Trophoblast cell (in vitro differentiated cells and primary cell): ENCODE data around the gene LMTK2.
A peak's percentile ranks its signal among the peaks of the same experiment; 100 is the strongest.

ENCODE experiments used
- DNase-seq, 2 donors: peaks; one replicate each; pipeline ENCODE4 v3.0.0-alpha.2; 2016
- H2AFZ ChIP-seq: 2 replicates; pipeline ENCODE4 v1.6.1; 2013; ENCODE audit warnings: low read length, moderate library complexity, mild to moderate bottlenecking; ENCODE audit not compliant: insufficient read depth, poor library complexity
- H2AK5ac ChIP-seq: 2 replicates; pipeline ENCODE4 v1.6.1; 2013; ENCODE audit warnings: mild to moderate bottlenecking, low read length
- H2BK120ac ChIP-seq: 2 replicates; pipeline ENCODE4 v1.6.1; 2013; ENCODE audit warnings: low read length, mild to moderate bottlenecking, moderate library complexity; ENCODE audit not compliant: insufficient read depth, poor library complexity
- H2BK12ac ChIP-seq: 2 replicates; pipeline ENCODE4 v1.6.1; 2013; ENCODE audit warnings: mild to moderate bottlenecking, low read length, moderate library complexity
- H2BK5ac ChIP-seq: 2 replicates; pipeline ENCODE4 v1.6.1; 2013; ENCODE audit warnings: low read length, low read depth, moderate library complexity, mild to moderate bottlenecking; ENCODE audit not compliant: poor library complexity
- H3K14ac ChIP-seq: 2 replicates; pipeline ENCODE4 v1.6.1; 2013; ENCODE audit warnings: mild to moderate bottlenecking, low read length
- H3K18ac ChIP-seq: 2 replicates; pipeline ENCODE4 v1.6.1; 2013; ENCODE audit warnings: mild to moderate bottlenecking, low read length
- H3K23ac ChIP-seq: 2 replicates; pipeline ENCODE4 v1.6.1; 2013; ENCODE audit warnings: low read length
- H3K27ac ChIP-seq: 2 replicates; pipeline ENCODE4 v1.5.1; 2013; ENCODE audit warnings: low read depth, mild to moderate bottlenecking, inconsistent platforms, low read length, moderate library complexity
- H3K27me3 ChIP-seq: 2 replicates; pipeline ENCODE4 v1.6.1; 2013; ENCODE audit warnings: inconsistent platforms, mild to moderate bottlenecking, low read length, moderate library complexity; ENCODE audit not compliant: insufficient read depth
- H3K36me3 ChIP-seq, 2 experiments: 1 replicate in 1 of 2; 2 replicates in 1 of 2; pipeline ENCODE4 v1.6.1; 2013; ENCODE audit warnings: low read length in 2 of 2, mild to moderate bottlenecking in 2 of 2, moderate library complexity in 1 of 2; ENCODE audit not compliant: insufficient read depth in 2 of 2, control insufficient read depth in 1 of 2
- H3K4ac ChIP-seq: 2 replicates; pipeline ENCODE4 v1.6.1; 2013; ENCODE audit warnings: low read depth, mild to moderate bottlenecking, low read length, moderate library complexity
- H3K4me1 ChIP-seq, 2 experiments: 1 replicate in 1 of 2; 2 replicates in 1 of 2; pipeline ENCODE4 v1.6.1; 2013; ENCODE audit warnings: low read length in 2 of 2, mild to moderate bottlenecking in 2 of 2, moderate library complexity in 1 of 2; ENCODE audit not compliant: insufficient read depth in 2 of 2, control insufficient read depth in 1 of 2
- H3K4me2 ChIP-seq: 2 replicates; pipeline ENCODE4 v1.6.1; 2013; ENCODE audit warnings: inconsistent platforms, mild to moderate bottlenecking, low read length, moderate library complexity
- H3K4me3 ChIP-seq: 2 replicates; pipeline ENCODE4 v1.5.1; 2013; ENCODE audit warnings: mild to moderate bottlenecking, low read depth, low read length, inconsistent platforms
- H3K79me1 ChIP-seq: one replicate; pipeline ENCODE4 v1.6.1; 2013; ENCODE audit warnings: low read length
- H3K79me2 ChIP-seq: 2 replicates; pipeline ENCODE4 v1.6.1; 2013; ENCODE audit warnings: low read length, mild to moderate bottlenecking; ENCODE audit not compliant: control insufficient read depth, insufficient read depth, poor library complexity
- H3K9ac ChIP-seq: 2 replicates; pipeline ENCODE4 v1.6.1; 2013; ENCODE audit warnings: mild to moderate bottlenecking, low read length
- H3K9me3 ChIP-seq: 2 replicates; pipeline ENCODE4 v1.6.1; 2013; ENCODE audit warnings: low read depth, mild to moderate bottlenecking, control low read depth, inconsistent platforms, low read length; ENCODE audit not compliant: insufficient read depth
- H4K12ac ChIP-seq: 2 replicates; pipeline ENCODE4 v1.6.1; 2013; ENCODE audit warnings: low read depth, mild to moderate bottlenecking, low read length, moderate library complexity
- H4K8ac ChIP-seq: 2 replicates; pipeline ENCODE4 v1.6.1; 2013; ENCODE audit warnings: low read depth, mild to moderate bottlenecking, low read length, moderate library complexity
- H4K91ac ChIP-seq: one replicate; pipeline ENCODE4 v1.6.1; 2013; ENCODE audit warnings: low read depth, mild to moderate bottlenecking, low read length, moderate library complexity
- WGBS: extraction: QIAGEN DNeasy Blood & Tissue Kit; methylation state at CpG from one replicate; pipeline ENCODE4 v1.1.7; 2013; ENCODE audit warnings: missing lambda C conversion rate; ENCODE audit not compliant: insufficient read length, insufficient coverage; ENCODE audit errors: extremely low coverage; 5-methylcytosine and 5-hydroxymethylcytosine counted together

Gene LMTK2

DNA sequence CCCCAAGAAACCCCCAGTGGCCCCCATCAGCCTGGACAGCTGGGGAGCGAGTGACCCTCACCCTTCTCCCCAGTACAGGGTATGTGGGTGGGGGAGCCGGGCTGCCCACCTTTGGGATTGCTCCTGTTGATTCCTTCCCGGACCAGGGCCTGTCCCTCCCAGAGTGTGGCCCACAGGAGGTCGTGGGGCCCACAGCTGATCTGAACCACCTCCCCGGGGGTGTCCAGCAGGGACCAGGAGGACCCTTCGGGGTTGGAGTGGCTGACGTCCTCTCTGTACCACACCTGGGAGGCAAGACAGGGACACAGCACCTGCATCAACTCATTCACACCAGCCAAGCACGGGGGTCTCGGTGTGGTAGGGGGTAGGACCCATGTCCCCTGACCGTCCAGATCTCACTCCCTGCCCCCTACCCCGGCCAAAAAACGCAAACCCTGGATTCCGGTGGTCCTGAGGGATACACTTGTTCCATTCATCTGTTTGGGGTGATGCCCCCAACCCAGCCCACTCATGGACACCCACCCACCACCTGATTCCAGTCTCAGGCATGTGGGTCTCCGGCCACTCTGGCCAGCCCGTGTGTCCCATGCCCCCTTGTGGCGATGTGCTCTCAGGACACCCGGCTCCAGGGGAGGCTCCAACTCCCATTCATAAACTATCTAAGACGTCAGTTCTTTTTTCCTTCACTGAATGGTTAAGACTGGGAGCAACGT, 134.5 kb downstream of the LMTK2 start:
- Histone ChIP-seq H2BK5ac (no peak overlapping the region), H4K12ac (no peak overlapping the region), H2BK12ac (no peak overlapping the region), H3K79me2 (no peaks in the 10 kb centered on the region), H3K27me3 (no peaks in the 10 kb centered on the region), H3K23ac (no peak overlapping the region), H3K36me3 (peaks cover 10 to 13% of the 10 kb centered on the region in 2 experiments), H3K4me2 (no peak overlapping the region), H3K9me3 (peaks cover 4% of the 10 kb centered on the region), H4K8ac (no peak overlapping the region), H3K79me1 (no peaks in the 10 kb centered on the region), H2AFZ (no peak overlapping the region), H3K14ac (no peak overlapping the region), H3K9ac (no peak overlapping the region), H3K4me3 (no peak overlapping the region), H3K18ac (no peak overlapping the region), H2AK5ac (no peak overlapping the region), H3K4me1 (peaks cover 0 to 2% of the 10 kb centered on the region in 2 experiments), H2BK120ac (no peak overlapping the region), H3K27ac (no peak overlapping the region), H4K91ac (no peak overlapping the region), H3K4ac (no peak overlapping the region)
- WGBS = no CpG with 5 or more reads among the region's 19 CpGs
- peak; percentile 40 to 85 for DNase-seq

DNA sequence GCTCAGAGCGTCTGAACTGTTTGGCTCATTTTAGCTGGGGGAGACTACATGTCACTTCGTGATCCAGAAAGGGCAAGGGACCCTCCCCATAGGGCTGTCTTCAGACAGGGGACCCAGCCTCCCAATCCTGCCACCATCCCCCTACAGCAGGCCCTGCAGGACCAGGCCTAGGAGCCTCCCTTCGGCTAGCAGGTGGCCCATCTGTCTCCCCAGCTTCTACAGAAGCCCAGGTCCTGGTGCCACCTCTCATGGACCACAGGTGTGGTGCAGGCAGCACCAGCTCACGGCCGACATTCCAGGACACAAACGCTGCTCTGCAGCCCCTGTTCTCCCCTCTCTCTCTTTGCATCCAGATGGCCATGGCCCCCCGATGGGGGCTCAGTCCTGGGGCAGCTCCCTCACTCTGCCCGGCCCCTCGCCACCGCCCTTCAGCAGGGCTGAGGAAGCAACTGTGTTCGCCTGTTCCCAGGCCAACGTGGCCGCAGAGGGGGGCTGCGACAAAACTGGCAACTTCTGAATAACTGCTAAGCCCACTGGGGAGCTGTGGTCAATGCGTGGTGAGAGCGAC, 135.1 kb downstream of the LMTK2 start:
- Histone ChIP-seq H3K9me3 (peaks cover 4% of the 10 kb centered on the region), H3K14ac (no peak overlapping the region), H3K9ac (no peak overlapping the region), H3K79me1 (no peaks in the 10 kb centered on the region), H4K12ac (no peak overlapping the region), H4K91ac (no peak overlapping the region), H2AFZ (no peak overlapping the region), H3K4me3 (no peak overlapping the region), H3K36me3 (peaks cover 10 to 13% of the 10 kb centered on the region in 2 experiments), H3K18ac (no peak overlapping the region), H3K4me2 (no peak overlapping the region), H3K27ac (no peak overlapping the region), H3K4ac (no peak overlapping the region), H2BK12ac (no peak overlapping the region), H3K79me2 (no peaks in the 10 kb centered on the region), H2BK120ac (no peak overlapping the region), H3K23ac (no peak overlapping the region), H3K27me3 (no peaks in the 10 kb centered on the region), H2AK5ac (no peak overlapping the region), H4K8ac (no peak overlapping the region), H2BK5ac (no peak overlapping the region), H3K4me1 (peaks cover 0 to 2% of the 10 kb centered on the region in 2 experiments)
- no CpG with 5 or more reads among the region's 16 CpGs for WGBS
- DNase-seq = no peak

DNA sequence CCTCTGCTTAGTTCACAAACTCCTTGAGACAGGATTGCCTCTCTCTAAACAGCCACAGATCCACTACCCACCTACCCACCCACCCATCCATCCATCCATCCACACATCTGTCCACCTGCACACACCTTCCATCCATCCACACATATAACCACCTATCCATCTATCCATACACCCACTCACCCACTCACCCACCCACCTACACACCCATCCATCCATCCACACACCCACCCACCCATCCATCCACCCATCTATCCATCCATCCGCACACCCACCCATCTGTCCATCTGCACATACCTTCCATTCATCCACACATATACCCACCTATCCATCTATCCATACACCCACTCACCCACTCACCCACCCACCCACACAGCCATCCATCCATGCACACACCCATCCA, 135.7 kb downstream of the LMTK2 start:
- no peak overlapping the region for H3K23ac ChIP-seq
- no peak overlapping the region for H3K4ac ChIP-seq
- no peak overlapping the region for H3K14ac ChIP-seq
- no peak overlapping the region for H4K12ac ChIP-seq
- no peaks in the 10 kb centered on the region for H3K79me2 ChIP-seq
- no peak overlapping the region for H2BK12ac ChIP-seq
- H3K9me3 ChIP-seq = peaks cover 4% of the 10 kb centered on the region
- no peaks in the 10 kb centered on the region for H3K27me3 ChIP-seq
- no peak overlapping the region for H4K91ac ChIP-seq
- H3K4me2 ChIP-seq = no peak overlapping the region
- H3K36me3 ChIP-seq = peaks cover 10 to 13% of the 10 kb centered on the region in 2 experiments
- no peaks in the 10 kb centered on the region for H3K79me1 ChIP-seq
- H3K4me3 ChIP-seq = no peak overlapping the region
- H2AK5ac ChIP-seq = no peak overlapping the region
- no peak overlapping the region for H3K18ac ChIP-seq
- no peak overlapping the region for H3K9ac ChIP-seq
- no peak overlapping the region for H2BK120ac ChIP-seq
- H2AFZ ChIP-seq = no peak overlapping the region
- no peak overlapping the region for H3K27ac ChIP-seq
- WGBS = no CpG with 5 or more reads among the region's 1 CpG
- no peak overlapping the region for H4K8ac ChIP-seq
- DNase-seq = no peak
- H2BK5ac ChIP-seq = no peak overlapping the region
- peaks cover 0 to 2% of the 10 kb centered on the region in 2 experiments for H3K4me1 ChIP-seq

DNA sequence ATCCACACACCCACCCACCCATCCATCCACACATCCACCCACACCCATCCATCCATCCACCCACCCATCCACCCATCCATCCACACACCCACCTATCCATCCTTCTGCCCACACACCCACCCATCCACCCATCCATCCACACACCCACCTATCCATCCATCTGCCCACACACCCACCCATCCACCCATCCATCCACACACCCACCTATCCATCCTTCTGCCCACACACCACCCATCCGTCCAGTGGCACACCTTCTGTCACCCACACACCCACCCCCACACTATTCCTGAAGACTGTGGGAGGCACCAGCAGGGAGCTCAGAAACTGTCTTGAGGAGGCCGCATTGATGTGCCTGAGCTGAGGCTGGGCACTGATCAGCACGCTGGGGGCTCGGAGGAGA, 136.3 kb downstream of the LMTK2 start:
- H3K23ac ChIP-seq = no peak overlapping the region

More for the DNA sequence above, 136.3 kb downstream of the LMTK2 start:
- H3K4me3 ChIP-seq = no peak overlapping the region
- no peak overlapping the region for H3K14ac ChIP-seq
- no peaks in the 10 kb centered on the region for H3K79me2 ChIP-seq
- H2AK5ac ChIP-seq = no peak overlapping the region
- H3K79me1 ChIP-seq = no peaks in the 10 kb centered on the region
- H3K27me3 ChIP-seq = no peaks in the 10 kb centered on the region
- H3K9ac ChIP-seq = no peak overlapping the region
- no peak overlapping the region for H2BK5ac ChIP-seq
- H3K4me2 ChIP-seq = no peak overlapping the region
- H3K4me1 ChIP-seq = peaks cover 0 to 2% of the 10 kb centered on the region in 2 experiments
- no peak overlapping the region for H4K91ac ChIP-seq
- H3K4ac ChIP-seq = no peak overlapping the region
- H3K9me3 ChIP-seq = peaks cover 4% of the 10 kb centered on the region
- no peak overlapping the region for H2BK12ac ChIP-seq
- no peak overlapping the region for H4K12ac ChIP-seq
- no peak overlapping the region for H3K18ac ChIP-seq
- WGBS = no CpG with 5 or more reads among the region's 4 CpGs
- no peak for DNase-seq
- no peak overlapping the region for H3K27ac ChIP-seq
- H2BK120ac ChIP-seq = no peak overlapping the region
- no peak overlapping the region for H2AFZ ChIP-seq
- H4K8ac ChIP-seq = no peak overlapping the region
- H3K36me3 ChIP-seq = peaks cover 10 to 13% of the 10 kb centered on the region in 2 experiments
